Tibial nerve (tissue), 4 donors: ENCODE measurements around the gene ELMOD1. TPM values are rescaled to one million over a fixed set of nuclear protein-coding genes. Genes with fewer than 3 reads are reported as not detected.

Experiments
- DNase-seq, 2 donors: peaks; one replicate each; pipeline ENCODE4 v3.0.0-alpha.2; 2019; ENCODE audit warnings: low spot score in 2 of 2
- H3K27ac ChIP-seq, 4 donors: fragments of 200-600 bp; sonication (generic) in 3 of 4; one replicate each; pipeline ENCODE4 v1.5.1; 2017 to 2019; ENCODE audit warnings: mild to moderate bottlenecking in 1 of 4
- H3K27me3 ChIP-seq, 2 donors: fragments of 200-600 bp; sonication (generic) in 1 of 2; one replicate each; pipeline versions ENCODE4 v1.5.1 to v1.6.0; 2017 to 2019
- H3K36me3 ChIP-seq, 3 donors: fragments of 200-600 bp; sonication (generic); one replicate each; pipeline ENCODE4 v1.5.1; 2018 to 2019
- H3K4me1 ChIP-seq, 4 donors: fragments of 200-600 bp; sonication (generic) in 3 of 4; one replicate each; pipeline ENCODE4 v1.5.1; 2017 to 2019
- H3K4me3 ChIP-seq, 4 donors: fragments of 200-600 bp; sonication (generic) in 3 of 4; one replicate each; pipeline ENCODE4 v1.5.1; 2017 to 2019; ENCODE audit warnings: mild to moderate bottlenecking in 1 of 4, moderate library complexity in 1 of 4
- H3K9me3 ChIP-seq, 4 donors: fragments of 200-600 bp; sonication (generic) in 3 of 4; one replicate each; pipeline ENCODE4 v1.5.1; 2017 to 2019
- EP300 ChIP-seq, 2 donors: sonication (generic); formaldehyde crosslinking; IDR thresholded peaks; one replicate each; pipeline ENCODE4 v1.6.1; 2017; ENCODE audit warnings: antibody characterized with exemption in 2 of 2, mild to moderate bottlenecking in 1 of 2
- POLR2A ChIP-seq, 2 donors: fragments of 450-650 bp; IDR thresholded peaks; one replicate each; pipeline ENCODE4 v1.6.1; 2017; ENCODE audit warnings: antibody characterized with exemption in 2 of 2, mild to moderate bottlenecking in 2 of 2, moderate library complexity in 2 of 2
- WGBS, 2 donors: methylation state at CpG; one replicate each; pipeline ENCODE4 v1.1.5; 2018; 5-methylcytosine and 5-hydroxymethylcytosine counted together
- total RNA-seq, 4 donors: library from RNA; depleted of rRNA; stranded (reverse); fragments of >200 nt; gene quantifications; one replicate each; pipeline ENCODE4 v1.1.0, GENCODE V29; 2016
- TF ChIP-seq, protein P1 (sequence below), 5 experiments: fragments of 200-600 bp in 3 of 5; fragments of 450-650 bp in 2 of 5; sonication (generic) in 3 of 5; IDR thresholded peaks; one replicate each; pipeline ENCODE4 v1.5.1; 2016 to 2019; ENCODE audit warnings: antibody characterized with exemption in 5 of 5, mild to moderate bottlenecking in 3 of 5, moderate library complexity in 2 of 5

Gene ELMOD1
- total RNA-seq, 4 donors from 2014 or later, result 0.30 to 1.2 (median 0.85) TPM

DNA sequence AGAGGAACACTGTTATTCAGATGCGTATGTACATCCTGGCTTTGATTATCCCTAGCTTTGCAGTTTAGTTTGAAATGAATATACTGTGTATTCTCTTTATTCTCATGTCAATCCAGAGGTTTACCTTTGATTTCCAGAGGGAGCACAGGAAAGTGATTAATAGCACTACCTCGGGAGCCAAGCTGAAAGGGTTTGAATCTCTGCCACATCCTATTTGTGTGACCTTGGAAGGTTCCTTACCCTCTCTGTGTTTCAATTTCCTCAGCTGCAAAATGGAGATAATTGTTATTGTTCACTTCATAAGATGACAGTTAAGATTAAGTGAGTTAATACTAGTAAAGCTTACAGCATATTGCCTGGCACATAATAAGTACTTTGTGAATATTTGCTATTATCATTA, 17.9 kb downstream of the ELMOD1 start:
- no peaks in the 10 kb centered on the region for H3K9me3 ChIP-seq
- DNase-seq, result no peak
- H3K36me3 ChIP-seq, result no peaks in the 10 kb centered on the region
- H3K27ac ChIP-seq, result no peak overlapping the region
- peaks cover 0 to 11% of the 10 kb centered on the region in 2 donors for H3K27me3 ChIP-seq
- no peaks in the 10 kb centered on the region for H3K4me1 ChIP-seq
- WGBS, 2 donors, result 46 to 53% methylated on average over 2 of the region's 2 CpGs
- no peak for TF ChIP-seq POLR2A (IDR thresholded peaks at IDR 0.05)
- TF ChIP-seq, protein P1, sequence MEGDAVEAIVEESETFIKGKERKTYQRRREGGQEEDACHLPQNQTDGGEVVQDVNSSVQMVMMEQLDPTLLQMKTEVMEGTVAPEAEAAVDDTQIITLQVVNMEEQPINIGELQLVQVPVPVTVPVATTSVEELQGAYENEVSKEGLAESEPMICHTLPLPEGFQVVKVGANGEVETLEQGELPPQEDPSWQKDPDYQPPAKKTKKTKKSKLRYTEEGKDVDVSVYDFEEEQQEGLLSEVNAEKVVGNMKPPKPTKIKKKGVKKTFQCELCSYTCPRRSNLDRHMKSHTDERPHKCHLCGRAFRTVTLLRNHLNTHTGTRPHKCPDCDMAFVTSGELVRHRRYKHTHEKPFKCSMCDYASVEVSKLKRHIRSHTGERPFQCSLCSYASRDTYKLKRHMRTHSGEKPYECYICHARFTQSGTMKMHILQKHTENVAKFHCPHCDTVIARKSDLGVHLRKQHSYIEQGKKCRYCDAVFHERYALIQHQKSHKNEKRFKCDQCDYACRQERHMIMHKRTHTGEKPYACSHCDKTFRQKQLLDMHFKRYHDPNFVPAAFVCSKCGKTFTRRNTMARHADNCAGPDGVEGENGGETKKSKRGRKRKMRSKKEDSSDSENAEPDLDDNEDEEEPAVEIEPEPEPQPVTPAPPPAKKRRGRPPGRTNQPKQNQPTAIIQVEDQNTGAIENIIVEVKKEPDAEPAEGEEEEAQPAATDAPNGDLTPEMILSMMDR (IDR thresholded peaks at IDR 0.05), result no peak
- TF ChIP-seq EP300 (IDR thresholded peaks at IDR 0.05), result no peak
- H3K4me3 ChIP-seq, result no peak overlapping the region

DNA sequence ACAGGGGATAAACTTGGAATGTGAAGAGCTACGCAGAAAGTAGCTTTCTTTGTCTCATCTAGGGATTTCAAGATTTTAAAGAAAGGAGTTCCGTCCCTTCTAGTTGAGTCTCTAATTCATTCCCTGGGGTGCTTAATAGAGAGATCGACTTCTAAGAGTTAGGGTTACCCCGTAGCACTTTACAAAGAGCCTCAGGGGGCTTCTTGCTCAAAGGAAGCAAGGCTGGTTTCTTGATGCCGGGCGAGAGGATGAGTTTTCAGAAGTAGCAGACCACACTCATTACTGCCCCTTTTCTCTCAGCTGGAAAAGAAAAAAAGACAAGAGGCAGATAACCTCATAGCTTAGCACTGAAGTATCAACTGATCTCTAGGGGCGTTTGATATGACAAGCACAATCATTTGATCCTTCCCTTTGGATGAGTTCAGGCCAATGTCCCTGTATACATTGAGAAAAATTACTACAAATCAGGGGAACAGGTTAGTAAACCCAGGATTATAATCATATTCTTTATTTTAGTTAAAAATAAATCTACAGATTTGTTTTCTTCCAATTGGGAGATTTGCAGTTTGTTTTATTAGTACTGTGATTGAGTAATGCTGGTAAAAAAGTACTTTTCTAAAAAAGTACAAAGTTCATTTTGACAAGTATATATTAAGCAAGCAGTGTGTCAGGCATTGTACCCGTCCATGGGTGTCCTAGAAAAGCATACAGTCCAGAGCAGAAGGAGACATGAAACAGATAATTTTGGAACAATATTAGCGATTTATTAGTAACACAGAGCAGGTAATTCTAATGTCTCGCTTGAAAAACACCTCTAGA, 18.7 kb downstream of the ELMOD1 start:
- H3K27ac ChIP-seq, result no peak overlapping the region
- WGBS, 2 donors, result 54 to 59% methylated on average over 10 of the region's 10 CpGs
- no peak overlapping the region for H3K4me3 ChIP-seq
- H3K4me1 ChIP-seq, result no peaks in the 10 kb centered on the region
- TF ChIP-seq, protein P1 (IDR thresholded peaks at IDR 0.05), result no peak
- no peak for TF ChIP-seq EP300 (IDR thresholded peaks at IDR 0.05)
- H3K9me3 ChIP-seq, result no peaks in the 10 kb centered on the region
- DNase-seq, result no peak
- peaks cover 0 to 6% of the 10 kb centered on the region in 2 donors for H3K27me3 ChIP-seq
- no peaks in the 10 kb centered on the region for H3K36me3 ChIP-seq

DNA sequence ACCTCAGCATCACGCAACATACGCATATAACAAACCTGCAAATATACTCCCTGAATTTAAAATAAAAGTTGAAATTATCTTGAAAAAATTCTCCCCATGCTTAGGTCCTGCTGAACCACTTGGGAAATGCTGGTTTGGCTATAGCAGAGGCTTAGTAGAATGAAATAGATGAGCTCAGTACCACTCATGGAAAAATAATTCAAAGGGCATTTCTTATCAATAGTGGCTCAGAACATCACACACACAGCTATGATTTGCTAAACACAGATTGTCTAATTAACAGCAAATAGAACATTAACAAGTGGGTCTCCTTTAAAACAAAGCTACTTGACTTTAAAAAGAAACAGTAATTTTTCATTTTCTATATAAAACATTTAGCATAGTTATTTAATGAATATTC, 21.5 kb downstream of the ELMOD1 start:
- WGBS, 2 donors, result 95 to 98% methylated on average over 2 of the region's 2 CpGs
- H3K9me3 ChIP-seq, result no peaks in the 10 kb centered on the region
- H3K4me1 ChIP-seq, result no peaks in the 10 kb centered on the region
- H3K27me3 ChIP-seq, result no peaks in the 10 kb centered on the region
- DNase-seq, result no peak
- no peak overlapping the region for H3K4me3 ChIP-seq
- H3K36me3 ChIP-seq, result no peaks in the 10 kb centered on the region
- no peak overlapping the region for H3K27ac ChIP-seq
- TF ChIP-seq EP300 (IDR thresholded peaks at IDR 0.05) (no peak), POLR2A (IDR thresholded peaks at IDR 0.05) (no peak)
- TF ChIP-seq, protein P1 (IDR thresholded peaks at IDR 0.05), result no peak

DNA sequence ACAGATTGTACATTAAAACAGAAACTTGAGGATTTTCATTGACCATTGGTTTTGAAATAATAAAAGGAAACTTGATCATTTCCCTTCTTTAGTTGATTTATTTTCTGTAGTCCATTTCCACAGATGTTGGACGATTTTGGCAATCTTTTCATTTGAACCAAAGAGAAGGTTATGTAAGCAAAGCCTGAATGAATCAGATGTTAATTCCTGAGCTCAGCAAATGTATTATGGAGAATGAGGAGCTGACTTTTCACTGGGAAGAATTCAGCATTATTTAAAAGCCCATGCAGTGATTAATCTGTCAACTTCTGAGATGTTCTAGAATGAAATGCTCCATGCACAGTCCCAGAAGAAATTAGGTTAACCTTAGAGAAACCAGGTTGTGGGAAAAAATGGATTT, 29.0 kb downstream of the ELMOD1 start:
- no peaks in the 10 kb centered on the region for H3K9me3 ChIP-seq
- H3K36me3 ChIP-seq, result no peaks in the 10 kb centered on the region
- TF ChIP-seq, protein P1 (IDR thresholded peaks at IDR 0.05), result no peak
- TF ChIP-seq POLR2A (IDR thresholded peaks at IDR 0.05) (no peak), EP300 (IDR thresholded peaks at IDR 0.05) (no peak)
- 3 to 8% methylated on average over 1 of the region's 1 CpG for WGBS, 2 donors
- H3K4me3 ChIP-seq, result no peak overlapping the region
- no peak for DNase-seq
- H3K27me3 ChIP-seq, result no peaks in the 10 kb centered on the region
- H3K4me1 ChIP-seq, result peaks cover 0 to 9% (median 0%) of the 10 kb centered on the region in 4 donors
- no peak overlapping the region for H3K27ac ChIP-seq

DNA sequence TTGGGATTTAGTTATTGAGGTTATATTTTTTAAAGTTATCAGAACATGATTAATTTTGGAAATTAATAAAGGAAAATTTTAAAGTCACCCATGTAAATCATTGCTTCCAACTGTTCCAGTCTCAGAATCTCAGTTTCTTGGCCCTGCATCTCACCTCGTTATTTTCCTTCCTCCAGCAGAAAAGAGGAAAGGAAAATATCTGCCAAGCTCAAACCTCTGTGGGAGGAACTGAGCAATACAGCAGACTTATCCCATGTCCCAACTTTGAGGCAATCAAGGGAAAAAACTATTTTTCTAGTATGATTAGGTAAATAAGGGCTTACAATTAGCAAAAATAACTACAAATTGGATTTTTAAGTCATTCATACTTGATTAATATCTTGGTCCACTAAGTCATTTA, 30.1 kb downstream of the ELMOD1 start:
- H3K36me3 ChIP-seq, result no peaks in the 10 kb centered on the region
- peaks cover 0 to 4% of the 10 kb centered on the region in 2 donors for H3K27me3 ChIP-seq
- H3K4me1 ChIP-seq, result peaks cover 0 to 9% (median 0%) of the 10 kb centered on the region in 4 donors
- no peaks in the 10 kb centered on the region for H3K9me3 ChIP-seq
- H3K27ac ChIP-seq, result no peak overlapping the region
- 35 to 41% methylated on average over 1 of the region's 1 CpG for WGBS, 2 donors
- DNase-seq, result no peak
- no peak for TF ChIP-seq POLR2A (IDR thresholded peaks at IDR 0.05)
- no peak overlapping the region for H3K4me3 ChIP-seq
